Prostate gland (tissue), 2 donors: ENCODE results near the gene KLK10.

Experiments used
- CTCF ChIP-seq, 4 experiments: fragments of 200-600 bp in 2 of 4; fragments of 450-650 bp in 2 of 4; sonication (generic) in 2 of 4; IDR thresholded peaks; 1 replicate in 3 of 4; 2 replicates in 1 of 4; pipeline ENCODE4 v1.5.1; 2016 to 2019; ENCODE audit warnings: antibody characterized with exemption in 4 of 4, mild to moderate bottlenecking in 2 of 4, moderate library complexity in 2 of 4
- POLR2A ChIP-seq: fragments of 450-650 bp; IDR thresholded peaks from one replicate; pipeline ENCODE4 v1.6.1; 2016; ENCODE audit warnings: antibody characterized with exemption, mild to moderate bottlenecking
- POLR2AphosphoS5 ChIP-seq: sonication (generic); formaldehyde crosslinking; IDR thresholded peaks from one replicate; pipeline ENCODE4 v1.6.1; 2017; ENCODE audit warnings: antibody characterized with exemption

- TF ChIP-seq CTCF (IDR thresholded peaks at IDR 0.05), result no peak
- TF ChIP-seq POLR2AphosphoS5, result no peak
- no peak for TF ChIP-seq POLR2A
Observed at GRCh38 chr19:50963381-50963780, 56.1 kb downstream of the KLK10 start.
